Germinal center (tissue), 1 donor: Measurements from ENCODE around the gene MRLN.
"Not testable (repeated sequence)": the region's sequence is repeated elsewhere in the genome, so short reads cannot be mapped to it uniquely, and the experiment has no call there.

Experiments used
- DNase-seq: peaks from one replicate; pipeline ENCODE4 v3.0.0; 2012; ENCODE audit warnings: mixed read lengths, low spot score

The MRLN gene

DNA sequence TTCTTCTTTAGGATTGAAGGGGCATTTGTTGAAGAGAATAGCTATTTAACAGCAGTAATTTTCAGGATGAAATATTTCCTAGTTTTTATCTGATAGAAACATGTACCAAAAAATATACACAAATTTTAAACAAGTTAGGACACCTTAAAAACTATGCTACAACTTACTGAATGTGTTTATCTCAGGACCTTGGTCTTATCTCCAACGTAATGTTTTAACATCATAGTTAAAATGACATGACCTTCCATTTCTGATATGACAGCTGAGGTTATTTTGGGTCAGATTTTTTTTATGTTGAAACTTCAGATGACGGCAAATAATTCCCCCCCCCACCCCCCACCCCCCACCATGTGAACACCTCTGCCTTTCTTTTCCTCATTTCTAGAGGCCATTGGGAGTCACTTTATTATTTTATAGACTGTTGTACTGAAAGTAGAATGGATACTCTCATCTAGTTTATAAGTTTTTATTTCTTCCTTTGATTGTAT is 8.0 kb downstream of the MRLN start:
- no peak for DNase-seq

DNA sequence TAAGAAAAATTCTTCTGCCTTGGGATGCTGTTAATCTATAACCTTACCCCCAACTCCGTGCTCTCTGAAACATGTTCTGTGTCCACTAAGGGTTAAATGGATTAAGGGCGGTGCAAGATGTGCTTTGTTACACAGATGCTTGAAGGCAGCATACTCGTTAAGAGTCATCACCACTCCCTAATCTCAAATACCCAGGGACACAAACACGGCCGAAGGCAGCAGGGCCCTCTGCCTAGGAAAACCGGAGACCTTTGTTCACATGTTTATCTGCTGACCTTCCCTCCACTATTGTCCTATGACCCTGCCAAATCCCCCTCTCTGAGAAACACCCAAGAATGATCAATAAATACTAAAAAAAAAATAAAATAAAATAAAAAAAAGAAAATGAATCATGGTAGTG is 8.5 kb downstream of the MRLN start:
- DNase-seq, result not testable (repeated sequence)

DNA sequence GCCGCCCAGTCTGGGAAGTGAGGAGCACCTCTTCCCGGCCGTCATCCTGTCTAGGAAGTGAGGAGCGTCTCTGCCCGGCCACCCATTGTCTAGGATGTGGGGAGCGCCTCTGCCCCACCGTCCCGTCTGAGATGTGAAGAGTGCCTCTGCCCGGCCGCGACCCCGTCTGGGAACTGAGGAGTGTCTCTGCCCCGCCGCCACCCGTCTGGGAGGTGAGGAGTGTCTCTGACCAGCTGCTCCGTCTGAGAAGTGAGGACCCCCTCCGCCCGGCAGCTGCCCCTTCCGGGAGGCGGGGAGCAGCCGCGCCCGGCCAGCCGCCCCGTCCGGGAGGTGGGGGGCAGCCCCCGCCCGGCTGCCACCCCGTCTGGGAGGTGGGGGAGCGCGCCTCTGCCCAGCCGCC is 9.1 kb downstream of the MRLN start:
- DNase-seq, result not testable (repeated sequence)

DNA sequence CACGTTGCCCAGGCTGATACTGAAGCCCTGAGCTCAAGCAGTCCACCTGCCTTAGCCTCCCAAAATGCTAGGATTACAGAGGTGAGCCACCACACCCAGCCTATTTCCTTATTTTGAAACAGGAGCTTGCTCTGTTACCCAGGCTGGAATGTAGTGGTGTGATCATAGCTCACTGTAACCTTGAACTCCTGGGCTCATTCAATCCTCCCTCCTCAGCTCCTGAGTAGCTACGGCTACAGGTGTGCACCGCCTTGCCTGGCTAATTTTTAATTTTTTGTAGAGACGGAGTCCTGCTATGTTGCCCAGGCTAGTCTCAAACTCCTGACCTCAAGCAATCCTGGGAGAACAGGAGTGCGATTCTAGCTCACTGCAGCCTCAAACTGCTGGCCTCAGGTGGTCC is 11.7 kb downstream of the MRLN start:
- DNase-seq, result no peak

DNA sequence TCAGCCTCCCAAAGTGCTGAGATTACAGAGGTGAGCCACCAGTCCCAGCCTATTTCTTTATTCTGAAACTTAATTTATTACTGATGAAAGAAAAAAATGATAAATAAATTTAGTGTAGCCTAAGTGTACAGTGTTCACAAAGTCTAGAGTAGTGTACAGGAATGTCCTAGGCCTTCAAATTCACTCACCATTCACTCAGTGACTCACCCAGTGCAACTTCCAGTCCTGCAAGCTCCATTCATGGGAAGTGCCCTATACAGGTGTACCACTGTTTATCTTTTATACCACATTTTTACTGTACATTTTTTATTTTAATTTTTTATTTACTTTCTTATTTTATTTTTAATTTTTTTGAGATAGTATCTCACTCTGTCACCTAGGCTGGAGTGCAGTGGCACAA is 12.2 kb downstream of the MRLN start:
- no peak for DNase-seq

DNA sequence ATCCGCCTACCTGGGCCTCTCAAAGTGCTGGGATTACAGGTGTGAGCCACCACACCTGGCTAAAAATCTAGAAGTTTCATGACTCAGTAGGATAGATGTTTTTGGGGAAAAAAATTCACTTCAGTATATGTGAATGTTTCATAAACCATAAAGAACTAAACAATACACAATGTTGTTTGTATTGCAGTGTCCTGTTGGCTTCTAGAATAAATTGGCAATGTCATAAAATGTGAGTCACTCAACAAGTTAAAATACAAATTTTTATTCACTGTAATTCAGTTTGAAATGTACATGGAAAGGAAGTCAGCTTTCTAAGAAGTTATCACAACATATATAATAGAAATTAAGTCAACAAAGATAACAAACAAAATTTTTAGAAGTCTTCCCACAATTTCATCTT is 16.5 kb downstream of the MRLN start:
- no peak for DNase-seq

DNA sequence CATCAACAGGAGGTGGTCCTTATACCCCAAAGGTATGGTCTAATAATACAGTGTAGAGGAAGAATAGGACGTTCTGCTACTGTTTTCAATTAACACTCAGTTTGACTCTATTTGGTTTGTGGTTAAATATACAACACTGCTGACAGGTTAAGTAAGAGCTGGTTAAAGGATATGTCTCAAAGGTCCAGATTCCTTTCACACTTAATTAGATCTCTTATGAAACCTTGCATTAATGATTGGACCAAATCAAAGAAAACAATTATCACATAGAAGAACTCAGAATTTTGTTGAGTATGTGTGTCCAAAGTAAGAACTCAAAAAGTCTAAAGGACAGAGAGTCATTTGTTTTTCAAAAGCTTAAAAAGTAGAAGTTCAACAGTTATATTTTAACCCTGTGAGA is 18.0 kb downstream of the MRLN start:
- DNase-seq, result no peak

DNA sequence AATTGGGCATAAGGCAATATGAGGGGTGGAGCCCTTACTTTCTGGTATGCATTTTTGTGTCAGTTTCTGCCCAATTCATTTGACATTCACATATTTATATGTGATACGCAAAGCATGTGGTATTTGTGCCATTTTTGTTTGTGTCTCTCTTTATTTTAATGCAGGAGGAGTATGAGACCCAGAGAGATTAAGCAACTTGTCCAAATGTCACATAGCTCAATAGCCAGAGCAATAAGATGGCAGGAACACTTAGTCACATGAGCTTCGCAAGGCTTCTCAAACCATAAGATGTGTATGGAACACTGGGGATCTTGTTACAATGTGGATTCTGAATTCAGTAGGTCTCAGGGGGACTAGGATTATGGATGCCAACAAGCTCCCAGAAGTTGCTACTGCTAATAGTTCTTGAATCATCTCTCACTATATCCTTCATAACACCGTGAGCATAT is 19.2 kb downstream of the MRLN start:
- no peak for DNase-seq

DNA sequence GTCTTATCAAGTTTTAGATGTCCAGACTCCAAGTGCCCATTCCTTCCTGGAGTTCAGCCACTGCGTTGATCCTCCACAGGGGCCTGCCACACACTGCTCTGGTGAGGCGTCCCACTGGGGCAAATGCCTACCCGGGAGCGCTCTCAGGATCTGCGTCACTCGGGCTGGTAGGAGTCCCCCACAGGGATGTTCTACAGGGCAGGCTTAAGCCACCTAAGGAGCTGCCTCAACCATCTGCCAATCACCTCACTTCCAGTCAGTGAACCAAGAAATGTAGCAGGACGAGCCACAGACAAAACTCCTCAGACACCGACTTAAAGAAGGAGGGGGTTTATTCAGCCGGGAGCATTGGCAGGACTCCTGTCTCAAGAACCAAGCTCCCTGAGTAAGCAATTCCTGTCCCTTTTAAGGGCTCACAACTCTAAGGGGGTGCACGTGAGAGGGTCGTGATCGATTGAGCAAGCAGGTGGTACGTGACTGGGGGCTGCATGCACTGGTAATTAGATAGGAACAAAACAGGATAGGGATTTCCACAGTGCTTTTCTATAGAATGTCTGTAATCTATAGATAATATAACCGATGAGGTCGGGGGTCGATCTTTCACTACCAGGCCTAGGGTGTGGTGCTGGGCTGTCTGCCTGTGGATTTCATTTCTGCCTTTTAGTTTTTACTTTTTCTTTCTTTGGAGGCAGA is 19.8 kb downstream of the MRLN start:
- DNase-seq, result not testable (repeated sequence)

DNA sequence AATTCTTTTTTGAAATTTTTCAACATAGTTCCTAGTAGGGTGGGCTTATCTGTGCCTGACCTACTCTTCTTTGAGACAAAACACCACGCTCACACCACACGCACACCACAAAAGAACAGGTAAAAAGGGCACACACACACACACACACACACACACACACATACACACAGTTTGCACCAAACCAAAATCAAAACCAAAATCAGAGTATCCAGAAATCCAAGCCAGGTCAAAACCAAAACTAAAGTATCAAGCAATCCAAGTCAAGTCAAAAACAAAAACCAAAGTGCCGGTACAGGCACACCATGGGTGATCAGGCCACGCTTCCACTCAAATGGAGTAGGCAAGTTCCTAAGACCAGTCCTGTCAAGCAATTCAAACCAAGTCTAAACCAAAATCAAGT is 20.4 kb downstream of the MRLN start:
- not testable (repeated sequence) for DNase-seq

DNA sequence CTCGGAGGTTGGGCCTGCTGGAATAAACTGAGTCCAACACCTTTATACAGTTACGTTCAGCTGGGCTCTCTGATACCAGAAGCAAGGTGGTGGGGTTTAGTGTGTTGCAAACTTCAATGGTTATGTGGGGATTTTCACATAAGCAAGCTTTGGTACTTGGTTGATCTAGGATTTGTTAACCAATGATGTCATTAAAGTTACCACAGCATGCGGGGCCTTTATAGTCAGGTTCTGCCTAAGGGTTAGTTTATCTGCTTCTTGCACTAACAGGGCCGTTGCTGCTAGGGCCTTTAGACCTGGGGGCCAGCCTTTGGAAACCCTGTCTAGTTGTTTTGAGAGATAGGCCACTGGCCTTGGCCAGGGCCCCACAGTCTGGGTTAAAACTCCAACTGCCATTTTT is 24.1 kb downstream of the MRLN start:
- DNase-seq, result not testable (repeated sequence)

DNA sequence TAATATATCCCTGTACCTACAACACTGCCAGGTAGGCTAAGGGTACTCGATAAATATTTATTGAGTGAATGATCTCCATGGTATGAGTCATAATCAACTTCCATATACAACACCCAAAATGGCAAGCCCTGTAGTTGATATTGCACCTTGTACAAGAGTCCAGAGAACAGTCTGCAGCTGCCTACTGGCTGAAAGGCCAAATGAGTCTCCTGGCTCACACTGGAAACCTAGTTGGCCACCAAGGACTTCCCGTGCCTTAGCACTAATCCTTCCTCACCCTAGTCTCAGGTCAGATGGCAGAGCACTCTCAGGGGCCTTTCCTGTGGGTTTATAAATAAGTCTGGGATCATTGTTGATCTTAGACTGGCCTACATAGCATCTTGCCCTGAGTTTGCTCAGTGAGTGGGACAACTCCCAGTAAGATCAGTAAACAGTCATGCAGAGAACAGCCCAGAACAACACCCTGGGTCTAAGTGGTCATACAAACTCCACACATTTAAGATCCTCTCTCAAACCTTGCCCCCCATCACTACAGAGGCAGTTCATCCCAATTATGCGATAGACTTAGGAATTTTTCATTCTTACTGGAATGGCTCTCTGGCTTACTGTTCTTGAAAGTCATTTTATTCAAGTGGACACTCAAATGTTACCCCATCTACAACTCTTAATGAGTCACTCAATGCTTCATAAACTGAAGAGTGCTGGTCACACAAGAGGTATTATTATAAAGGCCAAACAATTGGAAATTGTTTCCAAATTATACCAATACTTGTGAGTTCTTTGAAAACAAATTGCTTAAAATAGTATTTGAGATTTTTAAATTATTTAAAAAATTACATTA is 28.9 kb downstream of the MRLN start:
- DNase-seq, result no peak

DNA sequence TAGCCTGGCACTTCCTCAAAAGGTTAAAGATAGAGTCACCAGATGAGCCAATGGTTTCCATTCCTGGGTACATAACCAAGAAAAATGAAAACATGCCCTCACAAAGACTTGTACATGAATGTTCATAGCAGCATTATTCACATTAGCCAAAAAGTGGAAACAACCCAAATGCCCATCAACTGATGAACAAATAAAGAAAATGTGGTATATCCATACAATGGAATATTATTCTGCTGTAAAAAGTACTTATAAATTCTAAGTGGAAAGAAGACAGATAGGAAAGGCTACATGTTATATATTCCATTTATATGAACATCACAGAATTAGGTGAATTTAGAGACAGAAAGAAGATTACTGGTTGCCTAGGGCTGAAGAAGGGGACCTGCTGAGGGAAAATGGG is 32.9 kb downstream of the MRLN start:
- no peak for DNase-seq

DNA sequence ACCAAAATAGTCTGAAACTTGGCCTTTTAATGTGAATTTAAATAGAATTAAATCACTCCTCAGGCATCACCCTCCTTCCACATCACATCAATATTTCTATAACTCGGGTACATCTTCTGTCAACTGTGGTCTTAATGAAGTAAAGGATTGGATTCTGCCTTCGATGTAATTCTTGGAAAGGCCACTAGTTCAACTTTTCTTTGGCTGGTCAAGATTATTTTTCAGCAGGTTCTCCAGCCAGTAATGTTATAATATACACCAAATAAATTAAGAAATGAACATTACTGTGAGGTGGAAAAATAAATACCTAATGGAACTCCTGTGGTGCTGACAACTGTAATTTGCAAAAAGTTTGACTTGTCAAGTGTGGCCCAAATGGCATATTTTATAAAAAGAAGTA is 33.9 kb downstream of the MRLN start:
- DNase-seq, result no peak

DNA sequence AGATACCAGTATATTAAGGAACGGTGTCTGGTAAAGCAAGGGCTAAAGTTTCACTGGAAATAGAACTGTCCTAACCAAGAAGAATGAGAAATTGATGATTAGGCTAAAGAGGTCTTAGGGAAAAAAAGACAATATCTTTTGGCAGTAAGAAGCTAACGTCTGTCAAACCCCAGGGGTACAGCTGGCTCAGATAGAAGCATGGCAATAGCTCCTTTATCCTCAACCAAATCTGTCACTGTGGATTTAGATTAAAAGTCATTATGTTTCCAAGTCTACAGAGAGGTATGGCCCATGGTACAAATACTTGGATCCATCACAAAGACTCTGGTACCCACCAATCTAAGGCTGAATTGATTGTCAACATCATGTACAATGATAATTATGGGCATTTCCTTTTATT is 35.0 kb downstream of the MRLN start:
- no peak for DNase-seq

DNA sequence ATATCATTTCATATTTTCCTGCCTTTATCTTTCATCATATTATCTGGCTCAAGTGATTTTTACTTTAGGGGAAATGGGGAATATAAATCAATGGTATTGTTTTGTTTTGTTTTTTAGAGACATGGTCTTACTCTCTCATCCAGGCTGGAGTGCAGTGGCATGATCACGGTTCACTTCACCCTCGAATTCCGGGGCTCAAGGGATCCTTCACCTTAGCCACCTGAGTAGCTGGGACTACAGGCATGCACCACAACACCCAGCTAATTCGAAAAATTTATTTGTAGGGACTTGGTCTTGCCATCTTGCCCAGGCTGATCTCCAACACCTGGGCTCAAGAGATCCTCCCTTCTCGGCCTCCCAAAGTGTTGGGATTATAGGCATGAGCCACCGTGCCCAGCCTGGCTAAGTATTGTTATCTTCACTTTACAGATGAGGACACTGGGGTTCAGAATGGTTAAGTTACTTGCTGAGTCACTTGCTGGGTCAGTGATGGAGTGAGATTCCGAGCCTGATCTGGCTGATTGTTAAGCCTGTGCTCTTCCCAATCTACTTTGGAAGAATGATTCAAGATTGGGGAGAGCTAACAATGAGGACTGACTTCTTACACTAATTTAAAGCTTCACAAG is 39.9 kb downstream of the MRLN start:
- no peak for DNase-seq

DNA sequence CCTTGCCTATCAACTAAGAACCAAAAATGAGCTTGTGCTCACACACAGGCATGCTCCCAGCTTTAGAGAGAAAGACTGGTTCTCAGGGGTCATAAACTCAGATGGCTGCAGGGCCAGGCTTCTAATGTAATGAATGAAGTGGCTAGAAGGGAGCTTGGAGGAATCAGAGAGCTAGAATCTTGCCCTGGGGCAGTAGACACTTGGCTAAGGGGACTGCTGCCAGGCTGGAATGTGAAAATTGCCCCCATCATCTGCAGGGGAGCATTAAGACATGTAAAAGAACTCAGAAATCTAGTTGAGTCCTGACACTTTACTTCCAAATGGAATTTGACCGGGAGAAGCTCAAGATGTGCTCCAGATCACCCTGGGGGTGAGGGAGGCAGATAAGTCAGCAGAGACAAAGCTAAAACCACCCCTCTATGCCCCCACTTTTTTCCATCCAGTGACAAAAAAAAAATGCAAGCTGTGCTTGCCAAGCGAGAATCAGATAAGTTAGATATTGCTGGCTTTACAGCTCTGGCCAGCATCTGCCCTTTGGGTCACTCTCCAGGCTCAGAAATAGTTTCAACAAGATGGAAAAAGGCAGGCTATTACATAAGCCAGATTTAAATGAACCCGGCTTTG is 41.3 kb downstream of the MRLN start:
- DNase-seq, result no peak

DNA sequence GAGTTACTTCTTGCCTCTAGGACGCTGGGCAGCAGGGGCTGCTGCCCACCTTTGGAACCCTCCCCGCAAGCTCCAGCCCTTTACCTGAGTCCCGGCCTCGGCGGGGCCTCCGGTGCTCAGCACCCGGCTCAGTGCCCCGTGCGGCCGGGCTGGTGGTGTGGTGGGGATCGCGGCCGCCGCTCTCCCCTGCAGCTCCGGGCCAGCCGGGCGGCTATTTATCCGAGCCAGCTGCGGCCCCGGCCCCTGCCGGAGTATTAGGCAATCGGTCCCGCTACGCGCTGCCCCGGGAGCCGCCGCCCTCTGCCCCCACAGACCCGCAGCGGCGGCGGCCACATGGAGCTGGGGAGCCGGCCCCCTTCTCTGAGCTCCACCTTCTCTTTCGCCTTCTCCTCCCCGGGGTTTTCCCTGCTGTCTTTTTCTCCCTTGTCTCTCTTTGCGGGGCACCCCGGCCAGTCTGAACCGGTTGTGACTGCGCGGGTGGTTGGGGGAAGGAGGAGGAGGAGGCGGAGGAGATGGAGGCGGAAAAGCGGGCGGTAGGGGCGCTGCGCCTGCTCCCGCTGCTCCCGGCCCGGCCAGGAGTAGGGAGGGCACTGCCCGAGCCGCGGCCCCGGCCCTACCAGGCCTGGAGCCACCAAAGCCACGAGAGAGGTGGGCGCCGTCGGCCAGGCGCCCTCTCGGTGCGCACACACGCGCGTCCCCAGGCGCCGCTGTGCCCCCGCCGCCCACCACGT is 43.7 kb downstream of the MRLN start, which contains the start of gene SLC16A9:
SLC16A9 (minus strand) TSS at position 456 of the 731 bp plus-strand sequence. CDS start 25,559 bp downstream, outside the sequence.
- peak; percentile 38 for DNase-seq

DNA sequence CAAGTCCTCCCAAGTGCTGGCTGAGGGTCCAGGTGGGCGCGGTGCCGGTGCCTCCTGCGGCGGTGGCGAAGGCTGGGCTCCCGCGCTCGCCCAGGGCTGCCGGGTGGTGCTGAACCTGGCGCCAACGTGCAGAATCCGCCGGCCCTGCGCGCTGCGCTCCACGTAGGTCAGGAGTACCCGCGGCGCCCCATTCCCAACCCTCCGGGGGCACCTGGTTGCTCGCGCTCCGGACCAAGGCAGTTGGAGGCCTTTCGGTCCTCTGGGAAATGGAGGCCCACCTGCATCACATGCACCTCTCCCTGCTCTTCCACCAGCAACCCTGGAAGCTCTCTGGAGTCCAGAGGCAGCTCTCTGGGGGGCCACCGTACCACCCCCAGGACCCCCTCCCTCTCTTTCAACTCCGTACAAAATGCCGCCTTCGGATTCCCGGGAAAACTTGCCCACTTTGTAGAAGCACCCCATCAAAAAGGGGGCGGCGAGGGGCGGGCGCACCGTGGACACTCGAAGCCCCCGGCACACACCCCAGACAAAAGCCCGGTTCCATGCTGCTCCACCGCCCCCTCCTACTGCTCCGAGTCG is 44.4 kb downstream of the MRLN start:
- DNase-seq, result peak; percentile 40

DNA sequence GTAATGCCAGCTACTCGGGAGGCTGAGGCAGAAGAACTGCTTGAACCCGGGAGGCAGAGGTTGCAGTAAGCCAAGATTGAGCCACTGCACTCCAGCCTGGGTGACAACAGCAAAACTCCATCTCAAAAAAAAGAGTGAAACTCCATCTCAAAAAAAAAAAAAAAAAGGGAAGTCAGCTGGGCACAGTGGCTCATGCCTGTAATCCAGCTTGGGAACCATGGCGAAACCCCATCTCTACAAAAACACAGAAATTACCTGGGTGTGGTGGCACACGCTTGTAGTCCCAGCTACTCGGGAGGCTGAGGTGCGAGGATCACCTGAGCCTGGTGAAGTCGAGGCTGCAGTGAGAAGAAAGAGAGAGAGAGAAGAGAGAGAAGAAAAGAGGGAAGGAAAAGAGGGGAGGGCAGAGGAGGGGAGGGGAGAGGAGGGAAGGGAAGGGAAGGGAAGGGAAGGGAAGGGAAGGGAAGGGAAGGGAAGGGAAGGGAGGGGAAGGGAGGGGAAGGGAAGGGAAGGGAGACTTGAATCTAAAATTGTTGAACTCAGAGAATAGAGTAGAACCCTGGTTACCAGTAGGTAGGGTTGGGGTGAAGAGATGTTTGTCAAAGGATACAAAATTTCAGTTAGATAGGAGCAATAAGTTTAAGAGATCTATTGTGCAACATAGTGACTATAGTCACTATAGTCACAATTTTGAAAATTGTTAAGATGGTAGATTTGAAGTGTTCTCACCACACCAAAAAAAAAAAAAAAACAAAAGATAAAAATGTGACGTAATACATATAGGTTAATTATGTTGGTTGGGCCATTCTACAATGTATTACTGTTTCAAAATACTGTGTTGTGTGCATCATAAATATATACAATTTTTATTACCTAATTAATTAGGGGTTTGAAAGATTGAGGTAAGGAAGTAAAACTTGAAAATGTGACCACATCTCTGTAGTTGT is 46.1 kb downstream of the MRLN start:
- no peak for DNase-seq
